B cell (primary cell): ENCODE measurements around the gene TTLL5.

Experiments
- EZH2 ChIP-seq: IDR thresholded peaks from 2 replicates; pipeline ENCODE4 v1.6.1; 2012; ENCODE audit warnings: borderline replicate concordance, low read depth, mild to moderate bottlenecking, moderate library complexity, low read length; ENCODE audit not compliant: insufficient read depth, poor library complexity, severe bottlenecking
- TF ChIP-seq, protein P1 (sequence below): fragments of 200-600 bp; IDR thresholded peaks from one replicate; pipeline ENCODE4 v1.8.0; 2022; ENCODE audit warnings: antibody characterized with exemption, mild to moderate bottlenecking

DNA sequence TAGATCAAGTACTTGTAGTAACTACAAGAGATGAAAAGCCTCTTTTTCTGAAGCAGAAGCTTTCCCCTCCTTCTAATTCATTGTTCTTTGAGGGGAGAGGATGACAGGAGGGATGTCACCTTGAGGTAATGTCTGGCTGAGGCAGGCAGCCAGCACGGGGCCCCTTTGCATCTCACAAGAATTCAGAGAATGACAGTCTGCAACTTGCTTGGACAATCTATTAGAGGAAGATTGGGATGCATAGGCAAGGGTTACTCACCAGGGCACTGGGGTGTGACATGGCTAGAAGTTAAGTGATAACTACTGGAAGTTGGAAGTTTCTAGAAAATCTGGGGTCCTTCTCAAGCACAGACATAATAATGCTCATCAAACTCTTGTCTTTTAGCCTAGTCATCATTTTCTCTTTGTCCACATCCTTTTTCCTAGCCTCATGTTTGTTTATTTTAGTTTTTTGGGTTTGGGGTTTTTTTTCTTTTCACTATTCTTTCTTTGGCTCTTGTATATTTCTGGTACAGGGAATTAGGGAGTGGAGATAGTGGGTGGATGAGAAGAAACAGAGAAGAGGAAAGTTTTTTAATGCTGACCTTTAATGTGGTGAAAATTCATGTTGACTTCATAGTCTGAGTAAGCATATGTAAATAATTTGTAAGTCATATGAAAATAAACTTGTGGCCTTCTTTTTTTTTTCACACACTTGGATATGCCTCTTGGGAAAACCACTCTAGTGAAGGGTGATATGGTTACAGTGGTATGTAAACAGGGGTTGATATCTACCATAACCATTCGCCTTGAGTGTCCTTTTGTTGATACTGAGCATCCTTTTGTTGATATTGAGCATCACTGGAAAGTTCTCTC lies 55.1 kb downstream of the TTLL5 start:
- TF ChIP-seq, protein P1, sequence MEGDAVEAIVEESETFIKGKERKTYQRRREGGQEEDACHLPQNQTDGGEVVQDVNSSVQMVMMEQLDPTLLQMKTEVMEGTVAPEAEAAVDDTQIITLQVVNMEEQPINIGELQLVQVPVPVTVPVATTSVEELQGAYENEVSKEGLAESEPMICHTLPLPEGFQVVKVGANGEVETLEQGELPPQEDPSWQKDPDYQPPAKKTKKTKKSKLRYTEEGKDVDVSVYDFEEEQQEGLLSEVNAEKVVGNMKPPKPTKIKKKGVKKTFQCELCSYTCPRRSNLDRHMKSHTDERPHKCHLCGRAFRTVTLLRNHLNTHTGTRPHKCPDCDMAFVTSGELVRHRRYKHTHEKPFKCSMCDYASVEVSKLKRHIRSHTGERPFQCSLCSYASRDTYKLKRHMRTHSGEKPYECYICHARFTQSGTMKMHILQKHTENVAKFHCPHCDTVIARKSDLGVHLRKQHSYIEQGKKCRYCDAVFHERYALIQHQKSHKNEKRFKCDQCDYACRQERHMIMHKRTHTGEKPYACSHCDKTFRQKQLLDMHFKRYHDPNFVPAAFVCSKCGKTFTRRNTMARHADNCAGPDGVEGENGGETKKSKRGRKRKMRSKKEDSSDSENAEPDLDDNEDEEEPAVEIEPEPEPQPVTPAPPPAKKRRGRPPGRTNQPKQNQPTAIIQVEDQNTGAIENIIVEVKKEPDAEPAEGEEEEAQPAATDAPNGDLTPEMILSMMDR, result no peak
- no peak for TF ChIP-seq EZH2
